Putamen (tissue), 1 donor: Measurements from ENCODE around the gene DPP10.

ENCODE experiments used
- DNase-seq: peaks from one replicate; pipeline ENCODE4 v3.0.0-alpha.2; 2016; ENCODE audit warnings: low spot score

Gene DPP10

DNA sequence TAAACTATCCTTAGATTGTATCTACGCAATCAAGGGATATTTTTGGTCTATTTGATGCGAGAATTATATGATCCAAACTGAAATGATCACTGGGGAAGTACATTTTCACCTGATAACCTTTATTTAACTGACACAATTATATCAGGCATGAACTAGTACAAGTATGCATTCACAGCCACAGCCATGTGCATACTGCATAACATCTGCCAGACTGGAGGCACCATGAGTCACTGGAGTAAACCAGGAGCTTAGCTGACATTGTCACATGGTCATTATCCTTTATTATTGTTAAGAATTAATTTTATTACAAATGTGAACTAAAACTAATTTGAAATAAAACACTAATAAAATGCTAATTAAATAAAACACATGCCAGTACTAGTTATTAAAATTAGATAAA lies 1127.1 kb downstream of the DPP10 start:
- no peak for DNase-seq

DNA sequence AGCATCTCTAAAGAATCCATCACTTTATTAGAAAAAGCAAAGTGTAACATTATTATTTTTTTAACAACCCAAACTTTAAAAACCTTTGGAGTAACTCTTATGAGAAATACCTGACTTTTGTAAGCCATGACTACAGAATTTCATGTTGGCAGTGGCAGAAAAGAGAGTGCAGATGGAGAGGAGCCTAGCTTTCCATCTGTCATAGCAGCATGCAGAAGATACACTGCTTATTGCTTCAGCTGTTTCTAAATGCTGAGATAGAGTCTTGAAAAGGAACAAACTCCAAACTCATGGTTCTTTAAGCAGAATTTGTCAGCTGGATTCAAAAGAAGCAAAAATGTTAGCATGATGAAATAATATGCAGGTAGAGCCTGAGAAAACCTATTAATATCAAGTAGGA lies 1130.3 kb downstream of the DPP10 start:
- no peak for DNase-seq

DNA sequence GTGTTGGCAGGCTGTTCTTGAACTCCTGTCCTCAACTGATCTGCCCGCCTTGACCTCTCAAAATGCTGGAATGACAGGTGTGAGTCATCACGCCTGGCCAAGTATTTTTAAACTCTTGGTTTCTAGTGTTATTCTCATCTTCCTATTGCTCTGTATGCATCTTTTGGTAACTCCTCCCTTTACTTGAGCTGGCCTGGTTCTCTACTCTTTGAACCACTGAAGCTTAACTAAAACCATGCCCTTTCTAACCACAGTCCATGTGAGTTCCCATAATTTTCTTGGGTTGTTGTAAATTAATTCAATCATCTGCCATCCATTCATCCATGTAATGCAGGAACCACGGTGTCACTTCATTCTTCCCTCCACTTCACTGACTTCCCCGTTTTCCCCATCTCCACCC lies 1131.3 kb downstream of the DPP10 start:
- no peak for DNase-seq

DNA sequence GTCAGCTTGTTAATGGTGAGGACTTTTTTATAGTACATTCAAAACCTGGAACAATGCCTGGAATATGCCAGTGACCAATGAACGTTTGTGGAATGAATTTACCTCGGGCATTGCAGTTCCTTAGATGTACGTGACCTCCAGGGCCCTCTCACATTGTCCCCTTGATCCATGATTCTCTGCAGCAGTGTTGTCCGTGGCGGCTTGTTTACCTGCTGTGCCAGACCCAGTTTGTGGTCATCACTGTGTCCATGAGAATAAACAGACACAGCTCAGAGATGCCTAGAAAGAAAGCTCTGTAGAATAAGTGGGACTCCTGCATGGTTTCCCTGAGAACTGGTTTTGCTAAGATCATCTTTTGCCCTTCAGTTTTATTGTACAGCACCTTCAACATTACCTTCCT lies 1132.2 kb downstream of the DPP10 start:
- no peak for DNase-seq

DNA sequence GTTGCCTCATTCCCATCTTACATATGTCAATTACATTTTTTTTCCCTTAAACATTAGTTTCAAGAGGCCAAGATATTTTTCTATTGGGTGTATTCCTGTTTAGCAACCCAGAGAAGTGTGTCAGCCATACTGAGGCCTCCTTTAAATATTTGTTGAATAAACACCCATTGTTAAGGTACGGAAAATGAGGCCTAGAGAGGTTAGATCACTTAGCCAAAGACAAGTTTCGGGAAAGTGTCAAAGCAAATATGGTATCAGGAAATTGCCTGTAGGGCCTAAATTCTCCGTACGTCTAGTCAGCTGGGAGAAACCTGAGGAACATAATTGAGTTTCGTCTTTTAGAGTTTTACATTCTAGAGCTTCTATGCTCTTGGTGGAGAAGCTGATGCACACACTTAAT lies 1138.3 kb downstream of the DPP10 start:
- DNase-seq: no peak

DNA sequence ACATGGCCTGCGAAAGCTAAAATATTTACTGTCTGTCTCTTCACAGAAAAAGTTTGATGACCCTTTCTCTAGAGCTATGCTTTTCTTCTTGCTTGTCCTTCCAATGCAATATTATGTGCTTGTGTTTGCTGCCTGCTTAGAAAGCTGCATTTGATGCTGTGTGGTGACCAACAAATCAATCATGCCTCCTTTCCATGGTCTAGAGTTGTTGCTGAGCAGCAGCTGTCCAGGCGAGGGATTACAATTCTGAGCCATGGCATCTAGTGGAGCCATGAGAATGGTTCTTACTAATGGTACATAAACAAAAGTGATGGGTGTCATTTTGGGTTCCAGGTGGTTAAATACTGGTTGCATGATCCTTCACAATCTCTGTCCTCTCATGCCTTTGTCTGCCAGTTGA lies 1142.1 kb downstream of the DPP10 start:
- DNase-seq: no peak

DNA sequence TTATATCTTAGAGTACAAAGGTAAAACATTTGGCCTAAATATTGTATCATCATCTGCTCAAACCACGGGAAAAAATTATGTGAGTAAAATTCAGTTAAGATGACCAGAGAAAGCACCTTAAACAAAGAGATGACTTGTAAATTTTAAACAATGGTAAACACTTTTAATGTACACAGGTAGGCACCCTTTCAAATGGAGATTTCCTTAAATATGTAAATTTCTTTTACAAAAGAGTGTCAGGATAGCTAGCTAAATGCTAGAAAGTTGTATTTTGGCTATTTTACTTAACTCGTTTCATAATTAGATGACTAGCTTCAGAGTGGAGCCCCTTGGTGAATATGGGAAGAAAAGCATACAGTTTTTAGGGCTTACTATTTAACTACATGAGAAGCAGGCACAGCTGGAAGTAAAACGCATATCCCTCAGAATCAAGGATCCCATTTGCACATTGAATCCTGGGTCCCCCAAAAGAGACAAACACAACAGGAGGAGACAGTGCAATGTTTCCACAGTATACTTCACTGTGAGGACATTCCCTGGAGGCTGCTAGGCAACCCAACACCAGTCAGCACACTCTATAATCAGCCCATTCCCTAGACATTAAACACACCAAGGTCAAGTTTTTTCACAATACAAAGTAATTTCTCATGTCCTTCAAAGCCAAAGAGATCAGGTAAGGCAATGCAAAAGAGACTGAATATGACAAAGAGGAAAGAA lies 1154.4 kb downstream of the DPP10 start:
- DNase-seq: no peak

DNA sequence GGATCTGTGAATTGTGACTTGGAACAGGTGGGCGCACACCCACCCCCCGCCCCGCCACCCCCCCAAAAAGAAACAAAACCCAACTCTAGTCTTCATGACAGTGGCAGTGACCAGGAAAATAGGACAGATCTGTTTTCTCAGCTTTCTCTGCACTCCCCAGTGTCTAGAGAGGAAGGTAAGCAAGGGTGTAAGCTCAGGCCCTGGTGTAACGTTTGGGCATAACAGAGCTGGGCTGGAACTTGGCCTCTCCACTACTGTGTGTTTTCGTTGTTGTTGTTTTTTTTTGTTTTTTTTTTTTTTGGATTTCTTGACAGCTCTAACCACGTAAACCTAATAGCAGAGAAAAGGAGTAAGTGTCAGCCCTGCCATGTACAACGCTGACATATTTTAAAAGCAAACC lies 1160.8 kb downstream of the DPP10 start:
- DNase-seq: no peak

DNA sequence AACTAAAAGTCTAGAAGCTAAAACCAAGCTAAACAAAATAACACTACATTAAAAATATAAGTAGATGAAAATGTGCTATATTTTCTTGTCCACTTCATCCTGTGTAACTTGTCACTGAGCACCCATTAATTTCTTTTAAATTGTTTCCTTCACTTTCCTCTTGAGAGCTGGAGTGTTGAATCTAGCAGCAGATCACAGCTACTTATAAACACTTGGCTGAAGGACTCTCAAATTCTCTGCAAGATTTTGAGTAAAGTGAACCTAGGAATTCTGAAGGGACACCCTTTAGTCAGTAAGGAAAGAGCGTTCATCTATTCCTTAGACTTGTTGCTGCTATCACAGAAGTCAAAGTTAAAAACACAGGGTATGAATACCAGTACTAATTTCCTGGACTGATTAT lies 1163.9 kb downstream of the DPP10 start:
- no peak for DNase-seq

DNA sequence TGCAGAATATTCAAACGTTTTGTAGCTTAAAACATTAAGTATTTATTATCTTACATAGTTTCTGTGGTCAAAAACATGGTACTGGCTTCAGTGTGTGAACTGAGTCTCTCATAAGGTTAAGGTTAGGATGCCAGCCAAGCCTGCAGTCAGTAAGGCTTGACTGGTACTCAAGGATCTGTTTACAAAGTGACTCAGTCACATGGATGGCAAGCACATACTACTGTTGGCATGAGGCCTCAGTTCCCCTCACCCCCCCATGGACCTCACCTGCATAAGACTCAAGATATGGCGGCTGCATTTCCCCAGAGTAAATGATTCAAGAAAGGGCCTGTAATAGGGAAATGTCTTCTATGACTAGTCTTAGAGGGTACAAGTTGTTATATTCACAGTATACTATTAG lies 1167.5 kb downstream of the DPP10 start:
- DNase-seq: no peak

DNA sequence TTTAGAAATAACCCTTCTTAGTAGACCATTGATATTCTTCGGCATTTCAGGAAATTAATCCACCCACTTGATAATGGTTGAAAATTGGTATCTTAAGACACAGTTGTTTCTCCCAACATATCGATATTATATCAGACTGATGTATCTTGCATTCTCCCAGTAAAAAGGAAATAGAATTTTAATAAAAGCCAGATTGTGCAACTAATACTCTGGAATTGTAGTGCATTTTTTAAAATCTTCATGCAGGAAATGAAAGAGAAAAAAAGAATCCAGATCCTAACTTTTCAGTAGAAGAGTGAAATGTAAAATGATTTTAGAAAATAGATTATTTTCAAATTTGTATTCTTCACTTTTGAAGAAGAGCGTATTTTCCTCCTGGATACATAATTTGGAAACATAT lies 1168.4 kb downstream of the DPP10 start:
- DNase-seq: no peak

DNA sequence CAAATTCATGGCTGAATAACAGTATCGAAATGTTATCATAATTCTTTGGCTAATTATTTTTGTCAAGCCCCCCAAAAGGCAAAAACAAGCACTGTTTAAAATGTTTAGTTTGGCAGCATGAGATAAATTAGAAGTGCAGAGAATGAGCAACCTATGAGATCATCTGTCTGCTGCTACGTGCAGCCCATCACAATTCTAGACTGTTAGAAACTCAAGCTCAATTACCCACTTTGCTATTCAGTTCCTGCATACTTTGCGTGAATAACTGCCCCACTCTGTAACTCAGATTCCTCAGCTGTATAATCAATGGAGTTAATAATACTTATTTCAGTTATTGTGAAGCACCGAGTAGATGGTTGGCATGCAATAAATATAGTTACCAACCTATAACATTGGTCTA lies 1181.9 kb downstream of the DPP10 start:
- no peak for DNase-seq

DNA sequence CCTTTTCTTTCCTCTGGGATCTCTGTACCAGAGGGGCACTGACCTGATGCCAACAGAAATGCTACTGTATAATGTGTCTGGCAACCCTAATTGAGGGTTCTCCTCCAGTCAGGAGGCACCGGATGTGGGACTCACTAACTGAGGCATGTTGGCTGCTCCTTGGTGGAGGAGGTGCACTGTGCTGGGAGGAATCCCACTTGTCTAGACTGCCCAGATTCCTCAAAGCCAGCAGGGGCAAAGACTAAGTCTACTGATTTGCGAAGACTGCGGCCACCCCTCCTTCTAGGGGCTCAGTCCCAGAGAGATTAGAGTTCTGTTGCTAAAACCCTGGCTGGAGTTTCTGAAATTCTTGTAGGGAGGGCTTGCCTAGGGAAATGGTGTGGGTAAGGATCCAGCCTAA lies 1192.1 kb downstream of the DPP10 start:
- DNase-seq: no peak

DNA sequence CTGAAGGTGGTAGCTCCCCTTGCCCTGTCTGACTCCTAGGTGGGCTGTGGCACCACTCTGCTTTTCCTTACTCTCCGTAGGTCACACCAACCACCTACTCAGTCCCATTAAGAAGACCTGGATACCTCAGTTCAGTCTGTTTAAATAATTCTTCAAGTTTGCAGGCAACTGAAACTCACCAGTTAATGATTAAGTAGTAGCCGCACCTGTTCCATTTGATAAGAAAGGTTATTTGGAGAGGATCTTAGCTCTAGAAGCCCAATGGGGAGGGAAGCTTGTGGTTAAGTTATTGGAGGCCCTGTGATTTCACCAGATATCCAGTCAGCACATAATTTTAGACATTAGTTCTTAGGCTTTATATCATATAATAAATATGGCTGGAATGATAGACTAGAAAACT lies 1193.0 kb downstream of the DPP10 start:
- no peak for DNase-seq

DNA sequence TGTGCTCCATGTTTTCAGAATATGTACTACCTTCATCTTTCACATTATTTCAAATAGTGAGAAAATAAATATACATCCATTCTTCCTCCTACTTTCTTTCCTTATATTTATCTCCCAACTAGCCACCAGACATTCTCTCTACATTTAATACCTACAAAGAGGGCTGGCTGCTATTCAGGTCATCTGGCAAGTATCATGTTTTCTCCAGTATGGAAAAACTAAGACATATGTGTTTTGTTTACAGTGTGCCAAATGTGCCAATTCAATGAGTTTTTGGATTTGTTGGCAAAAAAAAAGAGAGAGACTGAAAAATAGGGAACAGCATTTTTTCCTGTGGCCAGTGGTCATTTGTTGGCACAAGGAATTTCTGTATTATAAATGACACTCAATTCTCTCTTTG lies 1207.3 kb downstream of the DPP10 start:
- no peak for DNase-seq

DNA sequence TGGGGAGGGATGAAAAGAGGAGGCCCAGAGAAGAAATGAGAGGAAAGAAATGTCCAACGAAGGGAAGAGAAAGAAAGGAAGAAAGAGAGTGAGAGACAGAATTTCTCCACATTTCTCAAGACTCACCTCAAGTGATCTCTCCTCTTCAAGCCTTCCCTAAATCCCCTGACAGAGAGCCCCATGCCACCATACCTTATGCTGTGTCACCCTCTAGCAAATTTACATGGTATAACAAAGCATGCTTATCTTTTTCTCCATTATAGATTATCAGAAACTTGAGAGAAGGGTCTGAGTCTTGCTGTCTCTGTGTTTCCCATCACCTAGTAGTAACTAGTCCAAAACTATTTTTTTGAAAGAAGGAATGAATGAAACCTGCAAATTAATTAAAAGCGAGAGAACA lies 1208.4 kb downstream of the DPP10 start:
- no peak for DNase-seq

DNA sequence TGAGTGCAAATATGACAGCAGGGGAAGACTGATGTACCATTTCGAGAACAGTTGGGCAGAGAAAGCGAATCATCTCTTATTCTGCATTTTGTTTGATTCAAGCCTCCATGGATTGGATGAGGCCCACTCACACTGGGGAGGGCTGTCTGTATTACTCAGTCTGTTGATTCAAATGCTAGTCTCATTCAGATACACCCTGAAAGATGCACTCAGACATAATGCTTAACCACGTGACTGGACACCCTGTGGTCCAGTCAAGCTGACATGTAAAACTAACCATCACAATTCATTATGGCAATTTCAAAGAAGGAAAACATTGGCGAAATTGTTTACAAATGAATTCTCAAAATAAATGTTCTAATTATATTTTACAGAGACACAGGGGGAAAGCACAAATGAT lies 1210.2 kb downstream of the DPP10 start:
- DNase-seq: no peak

DNA sequence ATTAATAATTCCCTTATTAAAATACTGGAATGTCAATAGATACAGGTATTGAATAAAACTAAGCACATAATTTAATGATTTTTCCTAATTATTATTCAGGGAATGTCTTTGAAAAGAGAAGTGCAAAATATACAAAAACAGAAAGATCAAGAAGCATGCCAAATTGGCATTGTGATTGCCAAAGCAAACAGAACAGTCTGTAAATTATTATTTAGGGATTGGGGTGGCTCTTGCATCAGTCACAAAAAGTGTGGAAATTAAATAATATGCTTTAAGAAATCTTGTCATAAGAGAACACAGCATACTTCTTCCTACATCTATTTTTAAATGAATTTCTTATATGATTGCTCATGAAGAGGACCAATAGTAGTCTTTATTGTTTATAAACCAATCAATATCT lies 1211.9 kb downstream of the DPP10 start:
- DNase-seq: no peak

DNA sequence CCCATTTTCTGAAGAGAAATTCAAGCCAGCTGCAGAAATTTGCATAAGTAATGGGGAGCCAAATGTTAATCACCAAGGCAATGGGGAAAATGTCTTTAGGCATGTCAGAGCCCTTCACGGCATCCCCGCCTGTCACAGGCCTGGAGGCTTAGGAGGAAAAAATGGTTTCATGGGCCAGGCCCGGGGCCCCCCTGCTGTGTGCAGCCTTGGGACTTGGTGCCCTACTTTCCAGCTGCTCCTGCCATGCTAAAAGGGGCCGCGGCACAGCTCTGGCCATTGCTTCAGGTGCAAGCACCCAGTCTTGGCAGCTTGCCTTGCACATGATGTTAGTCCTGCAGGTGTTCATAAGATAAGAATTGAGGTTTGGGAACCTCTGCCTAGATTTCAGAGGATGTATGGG lies 1235.7 kb downstream of the DPP10 start:
- DNase-seq: no peak

DNA sequence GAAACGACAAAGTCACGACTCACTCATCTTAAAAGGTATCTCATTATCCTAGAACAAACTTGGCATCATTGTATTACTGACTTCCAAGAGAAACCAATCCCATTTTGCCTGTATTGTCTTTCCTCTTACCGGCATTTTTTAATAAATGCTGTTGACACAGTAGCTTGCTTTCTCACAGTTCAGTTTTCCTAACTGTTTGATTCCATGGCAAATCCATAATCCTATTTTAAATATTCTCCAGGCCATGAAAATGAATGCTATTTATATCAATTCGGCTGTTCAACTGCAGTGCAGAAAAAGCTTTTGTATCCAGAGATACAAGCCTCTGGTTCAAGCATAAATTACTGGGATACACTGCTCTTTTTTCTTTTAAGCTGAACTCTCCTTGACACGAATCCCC lies 1241.9 kb downstream of the DPP10 start:
- peak; percentile 4 for DNase-seq

DNA sequence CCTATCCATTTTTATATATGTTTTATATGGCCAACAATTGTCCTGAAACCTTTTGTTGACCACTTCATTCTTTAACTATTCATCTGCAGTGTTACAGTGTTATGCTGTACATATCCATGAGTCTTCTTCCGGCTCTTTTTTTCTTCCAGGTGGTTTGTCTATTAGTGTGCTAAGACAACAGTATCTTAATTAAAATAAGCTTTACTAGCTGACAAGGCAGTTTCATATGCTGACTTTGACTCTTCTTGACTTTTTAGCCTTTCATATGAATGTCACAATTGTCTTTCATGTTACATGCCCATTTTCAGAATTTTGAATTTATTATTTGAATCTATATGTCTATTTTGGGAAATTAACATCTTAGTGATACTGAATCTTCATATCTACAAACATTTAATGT lies 1249.0 kb downstream of the DPP10 start:
- no peak for DNase-seq

DNA sequence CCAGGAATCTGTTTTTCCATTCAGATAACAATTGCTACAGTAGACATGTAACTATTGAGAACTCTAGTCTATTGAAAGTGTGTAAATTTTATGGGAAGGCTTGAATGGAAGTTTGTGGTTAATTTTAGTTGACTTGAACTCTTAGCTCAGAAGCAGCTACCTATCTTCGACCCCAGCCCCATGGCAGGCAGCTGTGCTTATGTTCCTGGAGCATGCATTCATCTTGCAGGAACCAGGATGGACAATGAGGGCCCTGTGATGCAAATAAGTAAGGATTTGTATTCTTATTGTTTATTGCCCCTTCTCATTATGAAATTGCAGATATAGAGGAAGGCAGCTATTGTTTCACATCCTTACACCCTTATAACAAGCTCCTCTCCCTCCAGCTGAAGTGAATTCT lies 1252.2 kb downstream of the DPP10 start:
- no peak for DNase-seq

DNA sequence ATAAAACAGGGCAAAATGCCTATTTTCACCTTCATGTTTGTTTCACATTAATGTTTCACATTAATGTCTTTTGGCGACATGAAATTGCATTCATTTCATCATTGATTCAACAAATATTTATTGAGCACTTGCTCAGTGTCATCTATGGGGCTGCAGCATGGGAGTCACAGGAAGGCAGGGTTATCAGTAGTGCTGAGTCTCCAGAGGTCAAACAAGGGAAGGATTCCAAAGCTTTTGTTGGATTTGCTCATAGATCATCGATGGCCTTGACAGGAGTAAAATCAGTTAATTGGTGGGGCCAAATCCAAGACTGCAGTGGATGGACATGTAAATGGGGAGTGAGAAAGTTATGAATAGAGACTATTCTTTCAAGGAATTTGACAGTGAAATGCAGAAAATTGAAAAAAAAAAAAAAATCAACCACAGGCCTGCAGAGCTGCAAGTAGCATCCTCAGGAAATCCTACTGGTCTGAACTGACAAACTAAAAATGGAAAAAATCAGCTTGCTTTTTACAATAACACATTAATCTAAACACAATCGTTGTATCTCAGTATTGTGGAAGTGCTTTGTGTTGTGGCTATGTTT lies 1290.8 kb downstream of the DPP10 start:
- DNase-seq: no peak

DNA sequence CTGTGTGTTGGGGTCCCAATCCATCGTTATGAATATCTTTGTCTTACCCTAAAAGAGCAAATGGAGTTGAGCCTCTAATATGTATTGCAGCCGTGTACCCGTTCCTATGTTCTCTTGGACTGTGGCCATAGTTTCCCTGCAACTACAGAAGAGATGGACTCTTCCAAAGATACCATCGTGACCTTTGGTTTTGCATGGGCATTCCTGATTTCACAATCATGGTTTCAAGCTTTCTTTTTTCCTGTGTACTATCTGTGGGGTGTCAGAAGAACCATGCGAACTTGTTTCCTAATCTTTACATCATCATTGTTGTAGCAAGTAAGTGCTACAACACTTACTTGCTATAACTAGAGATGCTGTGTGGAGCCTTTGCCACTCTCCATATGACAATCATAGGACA lies 1295.7 kb downstream of the DPP10 start:
- DNase-seq: no peak
